Activated gamma-delta T cell treated with Interleukin-2 at 50 U/mL for 16 hours (primary cell): ENCODE data around the gene CEP43.

Source experiments
- DNase-seq: peaks from one replicate; pipeline ENCODE4 v3.0.0-alpha.2; 2020

Gene CEP43

GRCh38 chr6:166969390-166970002, 29.7 kb upstream of the CEP43 start:
- DNase-seq, result no peak

GRCh38 chr6:166970091-166970490, 29.1 kb upstream of the CEP43 start:
- no peak for DNase-seq

- no peak for DNase-seq
Observed at GRCh38 chr6:166970776-166971175, 28.4 kb upstream of the CEP43 start.

GRCh38 chr6:166971271-166971670, 27.9 kb upstream of the CEP43 start:
- no peak for DNase-seq

GRCh38 chr6:166972101-166972500, 27.1 kb upstream of the CEP43 start:
- DNase-seq, result no peak

- DNase-seq, result no peak
Observed at GRCh38 chr6:166976636-166977035, 22.6 kb upstream of the CEP43 start.

- DNase-seq, result no peak
Observed at GRCh38 chr6:166977621-166978525, 21.3 kb upstream of the CEP43 start.

GRCh38 chr6:166980738-166981137, 18.5 kb upstream of the CEP43 start:
- DNase-seq, result no peak

GRCh38 chr6:166987448-166987847, 11.7 kb upstream of the CEP43 start:
- no peak for DNase-seq

GRCh38 chr6:166987930-166988329, 11.3 kb upstream of the CEP43 start:
- DNase-seq, result no peak

- no peak for DNase-seq
Observed at GRCh38 chr6:166988674-166989201, 10.5 kb upstream of the CEP43 start.

- peak; percentile 56 for DNase-seq
Observed at GRCh38 chr6:166989427-166990032, 9.7 kb upstream of the CEP43 start.

- no peak for DNase-seq
Observed at GRCh38 chr6:166996406-166996805, 2.8 kb upstream of the CEP43 start.

GRCh38 chr6:166997348-166997747, 1.8 kb upstream of the CEP43 start:
- no peak for DNase-seq

- DNase-seq, result peak; percentile 29
Observed at GRCh38 chr6:166997768-166998255, 1.4 kb upstream of the CEP43 start.

GRCh38 chr6:166998256-166999144, 697 bp upstream of the CEP43 start:
- DNase-seq, result peak; percentile 8

GRCh38 chr6:166999884-167000253, 672 bp downstream of the CEP43 start:
- no peak for DNase-seq

GRCh38 chr6:167000759-167001158, 1.6 kb downstream of the CEP43 start:
- no peak for DNase-seq

- DNase-seq, result no peak
Observed at GRCh38 chr6:167005350-167006159, 6.4 kb downstream of the CEP43 start.

GRCh38 chr6:167007985-167008384, 8.8 kb downstream of the CEP43 start:
- DNase-seq, result no peak

GRCh38 chr6:167013067-167013466, 13.9 kb downstream of the CEP43 start:
- DNase-seq, result no peak

GRCh38 chr6:167013946-167014345, 14.7 kb downstream of the CEP43 start:
- no peak for DNase-seq
